HepG2 (cell line): ENCODE data around the gene GEMIN4. TPM values are rescaled to one million over a fixed set of nuclear protein-coding genes. Genes with fewer than 3 reads are reported as not detected.

Experiments used
- ARNT ChIP-seq: fragments of 450-650 bp; IDR thresholded peaks from 2 replicates; pipeline ENCODE4 v1.6.1; 2017
- HOXA9 ChIP-seq: sonication (generic); formaldehyde crosslinking; IDR thresholded peaks from 2 replicates; pipeline ENCODE4 v1.8.1; 2022; ENCODE audit warnings: missing genetic modification reagents, mild to moderate bottlenecking, moderate library complexity, borderline replicate concordance
- MLLT10 ChIP-seq: sonication (generic); formaldehyde crosslinking; IDR thresholded peaks from 2 replicates; pipeline ENCODE4 v1.4.0; 2020; ENCODE audit warnings: missing genetic modification reagents
- TARDBP ChIP-seq: sonication (generic); formaldehyde crosslinking; IDR thresholded peaks from 2 replicates; pipeline ENCODE4 v1.8.0; 2022; ENCODE audit warnings: mild to moderate bottlenecking, missing genetic modification reagents
- ZFY ChIP-seq: sonication (generic); formaldehyde crosslinking; IDR thresholded peaks from 2 replicates; pipeline ENCODE4 v1.4.0; 2020; ENCODE audit warnings: missing genetic modification reagents
- ZKSCAN5 ChIP-seq: sonication (generic); formaldehyde crosslinking; IDR thresholded peaks from 2 replicates; pipeline ENCODE4 v1.5.1; 2020; ENCODE audit warnings: mild to moderate bottlenecking, missing genetic modification reagents
- ZNF101 ChIP-seq: sonication (generic); formaldehyde crosslinking; IDR thresholded peaks from 2 replicates; pipeline ENCODE4 v1.4.0; 2020; ENCODE audit warnings: mild to moderate bottlenecking, low read depth, missing genetic modification reagents, borderline replicate concordance
- ZNF326 ChIP-seq: sonication (generic); formaldehyde crosslinking; IDR thresholded peaks from 2 replicates; pipeline ENCODE4 v1.4.0; 2020; ENCODE audit warnings: missing genetic modification reagents, borderline replicate concordance
- ZNF441 ChIP-seq: sonication (generic); formaldehyde crosslinking; IDR thresholded peaks from 2 replicates; pipeline ENCODE4 v1.7.0; 2021; ENCODE audit warnings: missing genetic modification reagents, borderline replicate concordance
- ZNF562 ChIP-seq: sonication (generic); formaldehyde crosslinking; IDR thresholded peaks from 2 replicates; pipeline ENCODE4 v1.8.0; 2022; ENCODE audit warnings: missing genetic modification reagents, borderline replicate concordance
- ZNF629 ChIP-seq: sonication (generic); formaldehyde crosslinking; conservative IDR thresholded peaks from 2 replicates; pipeline ENCODE4 v1.5.0; 2020; ENCODE audit warnings: missing genetic modification reagents
- ZNF713 ChIP-seq: sonication (generic); formaldehyde crosslinking; IDR thresholded peaks from 2 replicates; pipeline ENCODE4 v1.4.0; 2020; ENCODE audit warnings: mild to moderate bottlenecking, missing genetic modification reagents
- ZSCAN21 ChIP-seq: sonication (generic); formaldehyde crosslinking; IDR thresholded peaks from 2 replicates; pipeline ENCODE4 v1.8.0; 2022; ENCODE audit warnings: mild to moderate bottlenecking, missing genetic modification reagents, moderate library complexity, borderline replicate concordance
- polyA plus RNA-seq, 8 experiments: library from polyadenylated mRNA; depleted of rRNA in 3 of 8; stranded (reverse) in 7 of 8; unstranded in 1 of 8; fragments of >200 nt; fragmentation: Illumina TruSeq in 4 of 8; extraction: Trizol in 4 of 8; gene quantifications; 2 replicates each; pipeline versions ENCODE4 v1.2.1 to v1.2.3, GENCODE V29; 2011 to 2016; ENCODE audit warnings: low read depth in 4 of 8, missing spikeins in 1 of 8, mixed read lengths in 1 of 8; ENCODE audit not compliant: insufficient read depth in 1 of 8
- total RNA-seq, 5 experiments: library from RNA; depleted of rRNA; stranded (reverse); fragments of >200 nt; fragmentation: Illumina TruSeq; extraction: Trizol; gene quantifications; 2 replicates each; pipeline ENCODE4 v1.2.3, GENCODE V29; 2016; ENCODE audit warnings: low read depth in 1 of 5
- TF ChIP-seq, protein P1 (sequence below): IDR thresholded peaks from 2 replicates; pipeline ENCODE4 v1.6.1; 2016; ENCODE audit warnings: mild to moderate bottlenecking
- TF ChIP-seq, protein P2 (sequence below): sonication (generic); IDR thresholded peaks from 2 replicates; pipeline ENCODE4 v1.6.1; 2016; ENCODE audit warnings: low read depth, borderline replicate concordance
- TF ChIP-seq, protein P3 (sequence below): sonication (generic); formaldehyde crosslinking; IDR thresholded peaks from 2 replicates; pipeline ENCODE4 v1.4.0; 2020; ENCODE audit warnings: missing genetic modification reagents
- TF ChIP-seq, protein P4 (sequence below): sonication (generic); formaldehyde crosslinking; IDR thresholded peaks from 2 replicates; pipeline ENCODE4 v1.4.0; 2020; ENCODE audit warnings: missing genetic modification reagents
- TF ChIP-seq, protein P5 (sequence below): IDR thresholded peaks from 2 replicates; pipeline ENCODE4 v1.6.1; 2016; ENCODE audit warnings: control low read depth
- TF ChIP-seq, protein P6 (sequence below): sonication (generic); formaldehyde crosslinking; IDR thresholded peaks from 2 replicates; pipeline ENCODE4 v1.5.0; 2020; ENCODE audit warnings: missing genetic modification reagents, mild to moderate bottlenecking, borderline replicate concordance
- TF ChIP-seq, protein P7 (sequence below): sonication (generic); formaldehyde crosslinking; IDR thresholded peaks from 2 replicates; pipeline ENCODE4 v1.8.1; 2023; ENCODE audit warnings: mild to moderate bottlenecking, missing genetic modification reagents

Gene GEMIN4
- total and polyA plus RNA-seq, 2 of the 13 experiments (the other 11 are each of a cell fraction or from before 2014, with no cell fraction given), result 10.8 to 22.7 TPM

DNA sequence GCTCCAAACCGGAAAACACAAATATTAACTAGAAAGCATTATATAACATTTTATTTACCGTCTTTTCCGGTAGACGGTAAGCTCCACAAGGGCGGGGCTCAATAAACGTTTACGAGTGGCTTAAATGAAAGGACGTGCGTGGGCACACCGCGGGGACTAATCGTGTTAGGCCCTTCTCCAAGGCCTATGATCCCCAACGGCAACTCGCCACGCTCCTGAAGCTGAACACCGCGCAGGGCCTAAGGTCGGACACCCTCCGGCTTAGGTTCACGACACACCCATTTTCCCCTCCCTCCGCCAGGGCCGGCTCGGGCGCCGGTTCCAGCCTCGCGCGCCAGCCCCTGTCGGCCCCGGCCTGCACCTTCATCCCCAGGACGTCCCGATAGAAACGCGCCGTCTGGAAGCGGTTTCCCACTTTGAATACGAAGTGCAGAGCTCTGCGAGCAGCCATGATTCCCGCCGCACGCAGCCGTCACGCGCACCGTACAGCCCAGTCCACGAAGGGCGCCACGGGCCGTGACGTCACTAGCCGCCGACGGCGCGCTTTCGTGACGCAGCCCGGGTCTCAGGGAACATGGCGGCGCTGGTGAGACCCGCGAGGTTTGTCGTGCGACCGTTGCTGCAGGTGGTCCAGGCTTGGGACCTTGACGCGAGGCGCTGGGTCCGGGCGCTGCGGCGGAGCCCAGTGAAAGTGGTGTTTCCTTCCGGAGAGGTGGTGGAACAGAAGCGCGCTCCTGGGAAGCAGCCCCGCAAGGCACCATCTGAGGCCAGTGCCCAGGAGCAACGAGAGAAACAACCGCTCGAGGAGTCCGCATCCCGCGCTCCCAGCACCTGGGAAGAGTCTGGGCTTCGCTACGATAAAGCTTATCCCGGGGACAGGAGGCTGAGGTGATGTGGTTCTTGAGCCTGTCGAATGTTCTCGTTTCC is 30.0 kb upstream of the GEMIN4 start, which contains the start of the genes GLOD4 and MRM3 (continued):
- TF ChIP-seq, protein P1, sequence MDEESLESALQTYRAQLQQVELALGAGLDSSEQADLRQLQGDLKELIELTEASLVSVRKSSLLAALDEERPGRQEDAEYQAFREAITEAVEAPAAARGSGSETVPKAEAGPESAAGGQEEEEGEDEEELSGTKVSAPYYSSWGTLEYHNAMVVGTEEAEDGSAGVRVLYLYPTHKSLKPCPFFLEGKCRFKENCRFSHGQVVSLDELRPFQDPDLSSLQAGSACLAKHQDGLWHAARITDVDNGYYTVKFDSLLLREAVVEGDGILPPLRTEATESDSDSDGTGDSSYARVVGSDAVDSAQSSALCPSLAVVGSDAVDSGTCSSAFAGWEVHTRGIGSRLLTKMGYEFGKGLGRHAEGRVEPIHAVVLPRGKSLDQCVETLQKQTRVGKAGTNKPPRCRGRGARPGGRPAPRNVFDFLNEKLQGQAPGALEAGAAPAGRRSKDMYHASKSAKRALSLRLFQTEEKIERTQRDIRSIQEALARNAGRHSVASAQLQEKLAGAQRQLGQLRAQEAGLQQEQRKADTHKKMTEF, result peak; percentile 96
- TF ChIP-seq ZNF101 (CRISPR knock-in tag) (no peak), ZSCAN21 (peak; percentile 89; the same call in 1 of the 2 replicates), HOXA9 (CRISPR knock-in tag) (peak; percentile 80; the same call in 1 of the 2 replicates), ZFY (CRISPR knock-in tag) (peak; percentile 96), MLLT10 (no peak), ZKSCAN5 (no peak), ZNF629 (CRISPR knock-in tag) (0 out of 2 replicates have a peak, but pooled peaks have one; percentile 56), ZNF713 (CRISPR knock-in tag) (peak; percentile 35; the same call in 1 of the 2 replicates), TARDBP (CRISPR knock-in tag) (peak; percentile 96), ARNT (no peak), ZNF562 (CRISPR knock-in tag) (no peak), ZNF326 (no peak), ZNF441 (CRISPR knock-in tag) (peak; percentile 53; the same call in 1 of the 2 replicates)
- TF ChIP-seq, protein P2, sequence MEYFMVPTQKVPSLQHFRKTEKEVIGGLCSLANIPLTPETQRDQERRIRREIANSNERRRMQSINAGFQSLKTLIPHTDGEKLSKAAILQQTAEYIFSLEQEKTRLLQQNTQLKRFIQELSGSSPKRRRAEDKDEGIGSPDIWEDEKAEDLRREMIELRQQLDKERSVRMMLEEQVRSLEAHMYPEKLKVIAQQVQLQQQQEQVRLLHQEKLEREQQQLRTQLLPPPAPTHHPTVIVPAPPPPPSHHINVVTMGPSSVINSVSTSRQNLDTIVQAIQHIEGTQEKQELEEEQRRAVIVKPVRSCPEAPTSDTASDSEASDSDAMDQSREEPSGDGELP, result no peak; the same call in 1 of the 2 replicates
- TF ChIP-seq, protein P3, sequence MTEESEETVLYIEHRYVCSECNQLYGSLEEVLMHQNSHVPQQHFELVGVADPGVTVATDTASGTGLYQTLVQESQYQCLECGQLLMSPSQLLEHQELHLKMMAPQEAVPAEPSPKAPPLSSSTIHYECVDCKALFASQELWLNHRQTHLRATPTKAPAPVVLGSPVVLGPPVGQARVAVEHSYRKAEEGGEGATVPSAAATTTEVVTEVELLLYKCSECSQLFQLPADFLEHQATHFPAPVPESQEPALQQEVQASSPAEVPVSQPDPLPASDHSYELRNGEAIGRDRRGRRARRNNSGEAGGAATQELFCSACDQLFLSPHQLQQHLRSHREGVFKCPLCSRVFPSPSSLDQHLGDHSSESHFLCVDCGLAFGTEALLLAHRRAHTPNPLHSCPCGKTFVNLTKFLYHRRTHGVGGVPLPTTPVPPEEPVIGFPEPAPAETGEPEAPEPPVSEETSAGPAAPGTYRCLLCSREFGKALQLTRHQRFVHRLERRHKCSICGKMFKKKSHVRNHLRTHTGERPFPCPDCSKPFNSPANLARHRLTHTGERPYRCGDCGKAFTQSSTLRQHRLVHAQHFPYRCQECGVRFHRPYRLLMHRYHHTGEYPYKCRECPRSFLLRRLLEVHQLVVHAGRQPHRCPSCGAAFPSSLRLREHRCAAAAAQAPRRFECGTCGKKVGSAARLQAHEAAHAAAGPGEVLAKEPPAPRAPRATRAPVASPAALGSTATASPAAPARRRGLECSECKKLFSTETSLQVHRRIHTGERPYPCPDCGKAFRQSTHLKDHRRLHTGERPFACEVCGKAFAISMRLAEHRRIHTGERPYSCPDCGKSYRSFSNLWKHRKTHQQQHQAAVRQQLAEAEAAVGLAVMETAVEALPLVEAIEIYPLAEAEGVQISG (CRISPR knock-in tag), result peak; percentile 95
- TF ChIP-seq, protein P4, sequence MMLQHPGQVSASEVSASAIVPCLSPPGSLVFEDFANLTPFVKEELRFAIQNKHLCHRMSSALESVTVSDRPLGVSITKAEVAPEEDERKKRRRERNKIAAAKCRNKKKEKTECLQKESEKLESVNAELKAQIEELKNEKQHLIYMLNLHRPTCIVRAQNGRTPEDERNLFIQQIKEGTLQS (CRISPR knock-in tag), result peak; percentile 60; the same call in 1 of the 2 replicates
- TF ChIP-seq, protein P5, sequence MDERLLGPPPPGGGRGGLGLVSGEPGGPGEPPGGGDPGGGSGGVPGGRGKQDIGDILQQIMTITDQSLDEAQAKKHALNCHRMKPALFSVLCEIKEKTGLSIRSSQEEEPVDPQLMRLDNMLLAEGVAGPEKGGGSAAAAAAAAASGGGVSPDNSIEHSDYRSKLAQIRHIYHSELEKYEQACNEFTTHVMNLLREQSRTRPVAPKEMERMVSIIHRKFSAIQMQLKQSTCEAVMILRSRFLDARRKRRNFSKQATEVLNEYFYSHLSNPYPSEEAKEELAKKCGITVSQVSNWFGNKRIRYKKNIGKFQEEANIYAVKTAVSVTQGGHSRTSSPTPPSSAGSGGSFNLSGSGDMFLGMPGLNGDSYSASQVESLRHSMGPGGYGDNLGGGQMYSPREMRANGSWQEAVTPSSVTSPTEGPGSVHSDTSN, result no peak
- TF ChIP-seq, protein P6, sequence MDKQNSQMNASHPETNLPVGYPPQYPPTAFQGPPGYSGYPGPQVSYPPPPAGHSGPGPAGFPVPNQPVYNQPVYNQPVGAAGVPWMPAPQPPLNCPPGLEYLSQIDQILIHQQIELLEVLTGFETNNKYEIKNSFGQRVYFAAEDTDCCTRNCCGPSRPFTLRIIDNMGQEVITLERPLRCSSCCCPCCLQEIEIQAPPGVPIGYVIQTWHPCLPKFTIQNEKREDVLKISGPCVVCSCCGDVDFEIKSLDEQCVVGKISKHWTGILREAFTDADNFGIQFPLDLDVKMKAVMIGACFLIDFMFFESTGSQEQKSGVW (CRISPR knock-in tag), result no peak
- TF ChIP-seq, protein P7, sequence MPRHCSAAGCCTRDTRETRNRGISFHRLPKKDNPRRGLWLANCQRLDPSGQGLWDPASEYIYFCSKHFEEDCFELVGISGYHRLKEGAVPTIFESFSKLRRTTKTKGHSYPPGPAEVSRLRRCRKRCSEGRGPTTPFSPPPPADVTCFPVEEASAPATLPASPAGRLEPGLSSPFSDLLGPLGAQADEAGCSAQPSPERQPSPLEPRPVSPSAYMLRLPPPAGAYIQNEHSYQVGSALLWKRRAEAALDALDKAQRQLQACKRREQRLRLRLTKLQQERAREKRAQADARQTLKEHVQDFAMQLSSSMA (CRISPR knock-in tag), result no peak
